Lung (tissue), 12 donors: ENCODE results near the gene MT1H. TPM values are rescaled to one million over a fixed set of nuclear protein-coding genes. Genes with fewer than 3 reads are reported as not detected.
"Not testable (repeated sequence)": the region's sequence is repeated elsewhere in the genome, so short reads cannot be mapped to it uniquely, and the experiment has no call there.

ENCODE experiments used
- ATAC-seq: fragments of 200-7000 bp; cut with Tn5 transposase; one replicate; pipeline ENCODE4 v1.9.1; 2020; ENCODE audit warnings: moderate number of reproducible peaks; ENCODE audit not compliant: insufficient read depth, low FRiP score
- DNase-seq, 3 donors: peaks; one replicate each; pipeline ENCODE4 v3.0.0-alpha.2; 2013 to 2017
- H3K27ac ChIP-seq, 2 donors: one replicate each; pipeline ENCODE4 v1.5.1; 2013; ENCODE audit warnings: mild to moderate bottlenecking in 2 of 2, moderate library complexity in 2 of 2, control low read depth in 1 of 2, inconsistent platforms in 1 of 2, low read depth in 1 of 2, low read length in 1 of 2
- H3K27me3 ChIP-seq, 3 donors: one replicate each; pipeline ENCODE4 v1.5.1; 2013; ENCODE audit warnings: low read length in 2 of 3; ENCODE audit not compliant: control insufficient read depth in 3 of 3, insufficient read depth in 3 of 3
- H3K36me3 ChIP-seq, 4 donors: one replicate each; pipeline ENCODE4 v1.5.1; 2013; ENCODE audit warnings: low read length in 4 of 4, mild to moderate bottlenecking in 1 of 4, moderate library complexity in 1 of 4; ENCODE audit not compliant: control insufficient read depth in 4 of 4, insufficient read depth in 4 of 4
- H3K4me1 ChIP-seq, 5 donors: one replicate each; pipeline ENCODE4 v1.5.1; 2013; ENCODE audit warnings: low read length in 5 of 5, mild to moderate bottlenecking in 2 of 5, moderate library complexity in 1 of 5; ENCODE audit not compliant: control insufficient read depth in 5 of 5, insufficient read depth in 5 of 5
- H3K4me3 ChIP-seq: one replicate; pipeline ENCODE4 v1.5.1; 2013; ENCODE audit warnings: mild to moderate bottlenecking, control low read depth, moderate library complexity
- H3K9ac ChIP-seq, 2 donors: one replicate each; pipeline ENCODE4 v1.5.1; 2013; ENCODE audit warnings: low read length in 2 of 2, control low read depth in 1 of 2; ENCODE audit not compliant: insufficient read depth in 1 of 2
- H3K9me3 ChIP-seq, 4 donors: one replicate each; pipeline ENCODE4 v1.5.1; 2013; ENCODE audit warnings: low read length in 3 of 4, mild to moderate bottlenecking in 1 of 4, moderate library complexity in 1 of 4; ENCODE audit not compliant: control insufficient read depth in 4 of 4, insufficient read depth in 3 of 4
- WGBS, 2 donors: extraction: QIAGEN DNeasy Blood & Tissue Kit; methylation state at CpG; one replicate each; pipeline ENCODE4 v1.1.7; 2013; 5-methylcytosine and 5-hydroxymethylcytosine counted together
- polyA plus RNA-seq, 2 donors: library from polyadenylated mRNA; stranded (reverse); fragments of 200-250 nt; gene quantifications; one replicate each; pipeline ENCODE4 v1.2.1, GENCODE V29; 2013
- total RNA-seq, 2 donors: library from RNA; depleted of rRNA in 1 of 2; stranded (reverse); fragments of >200 nt in 1 of 2; gene quantifications; one replicate each; pipeline ENCODE4 v1.2.1, GENCODE V29; 2014 to 2021
- TF ChIP-seq, protein P1 (sequence below): IDR thresholded peaks from 2 replicates; pipeline ENCODE4 v1.5.1; 2012; ENCODE audit warnings: mild to moderate bottlenecking; ENCODE audit errors: control extremely low read depth, extremely low read depth
- donor health status: control.
- donor health status: control.
- donor health status: Bipolar disorder and iron deficiency.
- donor health status: healthy.
- donor health status: DM: yes; HTN: yes; CAD: no.

MT1H gene
- total and polyA plus RNA-seq, 4 donors = 1.9 to 10.3 (median 4.4) TPM; not detected in 1

DNA sequence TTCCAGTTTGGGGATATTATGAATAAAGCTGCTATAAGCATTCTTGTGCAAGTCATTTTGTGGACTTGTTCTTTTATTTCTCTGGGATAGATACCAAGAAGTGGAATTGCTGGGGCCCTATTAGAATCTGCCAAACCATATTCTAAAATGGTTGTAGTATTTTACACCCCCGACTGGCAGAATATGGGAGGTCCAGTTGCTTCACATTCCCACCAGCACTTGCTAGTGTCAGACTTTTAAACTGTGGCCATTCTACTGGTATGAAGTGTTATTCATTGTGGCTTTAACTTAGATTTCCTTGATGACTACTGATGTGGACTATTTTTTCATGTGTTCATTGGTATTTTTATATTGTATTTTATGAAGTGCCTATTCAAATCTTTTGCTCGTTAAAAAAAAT is 42.2 kb downstream of the MT1H start:
- no peak for ATAC-seq
- TF ChIP-seq, protein P1, sequence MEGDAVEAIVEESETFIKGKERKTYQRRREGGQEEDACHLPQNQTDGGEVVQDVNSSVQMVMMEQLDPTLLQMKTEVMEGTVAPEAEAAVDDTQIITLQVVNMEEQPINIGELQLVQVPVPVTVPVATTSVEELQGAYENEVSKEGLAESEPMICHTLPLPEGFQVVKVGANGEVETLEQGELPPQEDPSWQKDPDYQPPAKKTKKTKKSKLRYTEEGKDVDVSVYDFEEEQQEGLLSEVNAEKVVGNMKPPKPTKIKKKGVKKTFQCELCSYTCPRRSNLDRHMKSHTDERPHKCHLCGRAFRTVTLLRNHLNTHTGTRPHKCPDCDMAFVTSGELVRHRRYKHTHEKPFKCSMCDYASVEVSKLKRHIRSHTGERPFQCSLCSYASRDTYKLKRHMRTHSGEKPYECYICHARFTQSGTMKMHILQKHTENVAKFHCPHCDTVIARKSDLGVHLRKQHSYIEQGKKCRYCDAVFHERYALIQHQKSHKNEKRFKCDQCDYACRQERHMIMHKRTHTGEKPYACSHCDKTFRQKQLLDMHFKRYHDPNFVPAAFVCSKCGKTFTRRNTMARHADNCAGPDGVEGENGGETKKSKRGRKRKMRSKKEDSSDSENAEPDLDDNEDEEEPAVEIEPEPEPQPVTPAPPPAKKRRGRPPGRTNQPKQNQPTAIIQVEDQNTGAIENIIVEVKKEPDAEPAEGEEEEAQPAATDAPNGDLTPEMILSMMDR = no peak

DNA sequence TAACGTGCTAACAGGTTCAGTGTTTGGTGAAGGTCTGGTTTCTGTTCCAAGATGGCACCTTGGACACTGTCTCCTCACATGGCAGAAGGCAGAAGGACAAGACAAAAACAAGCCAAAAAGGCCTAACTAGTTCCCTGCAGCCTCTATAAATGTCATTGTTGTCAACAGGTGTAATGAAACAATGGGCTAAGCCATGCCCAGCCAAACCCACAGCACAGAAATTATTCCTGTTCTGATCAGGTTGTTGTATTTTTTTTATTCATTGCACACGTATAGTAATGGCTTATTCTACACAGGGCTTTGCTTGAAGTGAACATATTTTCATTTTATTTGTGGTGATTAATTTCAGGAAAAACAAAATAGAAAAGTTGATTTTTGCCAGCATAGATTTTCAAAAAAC is 44.2 kb downstream of the MT1H start:
- Histone ChIP-seq H3K27ac (no peak overlapping the region), H3K27me3 (no peaks in the 10 kb centered on the region), H3K9ac (no peak overlapping the region), H3K9me3 (no peaks in the 10 kb centered on the region), H3K4me3 (no peak overlapping the region), H3K4me1 (no peaks in the 10 kb centered on the region), H3K36me3 (no peaks in the 10 kb centered on the region)
- TF ChIP-seq, protein P1 = no peak
- WGBS, 2 donors = 94% methylated on average over 2 of the region's 2 CpGs
- ATAC-seq (no peak), DNase-seq (no peak)

More for the DNA sequence above, 42.2 kb downstream of the MT1H start:
- Histone ChIP-seq H3K36me3 (no peaks in the 10 kb centered on the region), H3K9me3 (no peaks in the 10 kb centered on the region), H3K27ac (no peak overlapping the region), H3K27me3 (no peaks in the 10 kb centered on the region), H3K4me3 (no peak overlapping the region), H3K4me1 (no peaks in the 10 kb centered on the region), H3K9ac (no peak overlapping the region)
- no peak for DNase-seq
- WGBS, 2 donors = 91 to 97% methylated on average over 2 of the region's 2 CpGs

DNA sequence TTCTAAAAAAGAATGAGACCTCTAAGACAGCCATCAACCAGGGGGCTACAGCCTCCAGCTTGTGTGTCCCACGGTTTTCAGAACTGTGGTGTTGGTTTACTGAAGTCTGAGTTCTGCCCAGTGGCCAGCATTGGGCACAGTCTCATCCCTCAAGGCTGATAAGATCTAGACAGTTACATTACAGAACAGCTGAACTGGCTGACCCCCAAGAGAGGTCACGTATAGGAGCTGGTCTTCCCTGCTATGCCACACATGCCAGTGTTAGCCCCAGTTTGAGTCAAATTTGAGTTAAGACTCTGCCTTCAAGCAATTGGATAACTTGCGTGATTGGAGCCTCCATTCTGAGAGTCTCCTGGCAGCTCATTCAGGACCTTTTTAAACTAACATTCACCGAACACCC is 45.5 kb downstream of the MT1H start:
- H3K27me3 ChIP-seq = no peaks in the 10 kb centered on the region
- H3K36me3 ChIP-seq = no peaks in the 10 kb centered on the region
- no peaks in the 10 kb centered on the region for H3K4me1 ChIP-seq
- H3K27ac ChIP-seq = no peak overlapping the region
- 80 to 83% methylated on average over 4 of the region's 4 CpGs for WGBS, 2 donors
- DNase-seq = no peak
- H3K9me3 ChIP-seq = no peaks in the 10 kb centered on the region
- H3K9ac ChIP-seq = no peak overlapping the region
- TF ChIP-seq, protein P1 = no peak
- no peak for ATAC-seq
- no peak overlapping the region for H3K4me3 ChIP-seq

DNA sequence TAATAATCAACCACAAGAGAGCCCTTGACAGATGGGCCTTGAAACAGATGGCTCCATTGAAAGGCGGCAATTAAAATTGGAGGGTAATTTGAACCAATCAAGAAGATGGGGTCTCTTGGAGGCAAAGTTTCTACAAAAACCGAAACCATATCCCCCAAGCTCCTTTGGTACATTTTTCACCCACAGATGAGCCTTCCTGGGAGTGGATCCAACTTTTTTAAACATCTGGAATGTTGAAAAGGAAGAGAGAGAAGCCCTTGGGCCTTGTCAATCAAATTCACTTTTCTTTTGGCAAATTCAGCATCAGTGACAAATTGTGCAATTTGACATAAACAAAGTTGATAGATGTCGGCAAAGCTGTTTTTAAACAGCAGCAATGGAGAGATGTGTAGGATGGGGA is 47.1 kb downstream of the MT1H start:
- no peak for ATAC-seq
- Histone ChIP-seq H3K27ac (no peak overlapping the region), H3K4me3 (no peak overlapping the region), H3K9me3 (no peaks in the 10 kb centered on the region), H3K9ac (peak overlapping the region in 1 of 2 donors; percentile 23), H3K4me1 (no peaks in the 10 kb centered on the region), H3K27me3 (no peaks in the 10 kb centered on the region), H3K36me3 (no peaks in the 10 kb centered on the region)
- TF ChIP-seq, protein P1 = no peak
- 81 to 87% methylated on average over 3 of the region's 3 CpGs for WGBS, 2 donors
- peak in 1 of 3 donors; percentile 19 for DNase-seq

DNA sequence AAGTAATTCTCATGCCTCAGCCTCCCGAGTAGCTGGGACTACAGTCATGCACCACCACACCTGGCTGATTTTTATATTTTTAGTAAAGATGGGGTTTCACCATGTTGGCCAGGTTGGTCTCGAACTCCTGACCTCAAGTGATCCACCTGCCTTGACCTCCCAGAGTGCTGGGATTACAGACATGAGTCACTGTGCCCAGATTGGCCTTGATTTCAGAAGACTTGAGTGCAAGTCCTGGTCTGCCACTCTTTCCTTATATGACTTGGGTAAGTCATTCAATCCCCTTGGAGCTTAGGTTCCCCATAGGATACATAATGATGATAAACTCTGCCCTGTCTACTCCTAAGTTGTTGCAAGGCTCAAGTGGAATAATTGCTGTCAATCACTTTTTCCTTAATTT is 47.9 kb downstream of the MT1H start:
- H3K27me3 ChIP-seq, H3K9ac ChIP-seq, H3K4me3 ChIP-seq, ATAC-seq, H3K36me3 ChIP-seq, H3K27ac ChIP-seq, H3K9me3 ChIP-seq, H3K4me1 ChIP-seq, DNase-seq: not testable (repeated sequence)
- 88 to 90% methylated on average over 2 of the region's 2 CpGs for WGBS, 2 donors
